Activated T-cell treated with anti-CD3 and anti-CD28 coated beads, Interleukin-2, amount 50 U/mL, for 72 hours (primary cell): ENCODE results near the gene ENAH. TPM values are rescaled to one million over a fixed set of nuclear protein-coding genes. Genes with fewer than 3 reads are reported as not detected.
"Not testable (repeated sequence)": the region's sequence is repeated elsewhere in the genome, so short reads cannot be mapped to it uniquely, and the experiment has no call there.

ENCODE experiments used
- ATAC-seq, 2 donors: fragments of 150-1000 bp; cut with Tn5 transposase; replicated peaks in 1 of 2; 2 replicates each; pipeline ENCODE4 v1.10.0; 2021; ENCODE audit warnings: moderate library complexity in 2 of 2, mild to moderate bottlenecking in 1 of 2
- DNase-seq, 2 donors: peaks; one replicate each; pipeline ENCODE4 v3.0.0; 2021 to 2022; ENCODE audit warnings: mixed read lengths in 1 of 2
- H3K27ac Mint-ChIP-seq: one replicate; pipeline ENCODE4 v1.8.0; 2022; ENCODE audit warnings: mild to moderate bottlenecking, moderate library complexity, mixed read lengths
- H3K27me3 Mint-ChIP-seq: one replicate; pipeline ENCODE4 v1.8.0; 2022; ENCODE audit warnings: low read depth, mixed read lengths
- H3K36me3 Mint-ChIP-seq, 2 donors: one replicate each; pipeline ENCODE4 v1.8.0; 2022; ENCODE audit warnings: mixed read lengths in 2 of 2, mild to moderate bottlenecking in 1 of 2; ENCODE audit not compliant: insufficient read depth in 2 of 2
- H3K4me1 Mint-ChIP-seq: one replicate; pipeline ENCODE4 v1.8.0; 2022; ENCODE audit warnings: low read depth, mixed read lengths
- H3K4me3 Mint-ChIP-seq, 2 donors: one replicate each; pipeline ENCODE4 v1.8.0; 2022; ENCODE audit warnings: mild to moderate bottlenecking in 2 of 2, mixed read lengths in 2 of 2, moderate library complexity in 2 of 2
- H3K9me3 Mint-ChIP-seq, 2 donors: one replicate each; pipeline ENCODE4 v1.8.0; 2022; ENCODE audit warnings: mixed read lengths in 2 of 2
- total RNA-seq, 2 donors: library from RNA; stranded (reverse); gene quantifications; one replicate each; pipeline ENCODE4 v1.2.3, GENCODE V29; 2022

ENAH gene
- total RNA-seq, 2 donors from 2014 or later: 0.12 to 0.43 TPM

- DNase-seq (no peak), ATAC-seq (no peak)
- Mint-ChIP-seq H3K9me3 (no peaks in the 10 kb centered on the region), H3K27ac (no peak overlapping the region), H3K4me1 (no peaks in the 10 kb centered on the region), H3K27me3 (no peaks in the 10 kb centered on the region), H3K4me3 (no peak overlapping the region), H3K36me3 (no peaks in the 10 kb centered on the region)
Observed at GRCh38 chr1:225666495-225666894, 13.6 kb upstream of the ENAH start.

- Mint-ChIP-seq H3K36me3 (no peaks in the 10 kb centered on the region), H3K4me3 (no peak overlapping the region), H3K27me3 (no peaks in the 10 kb centered on the region), H3K27ac (no peak overlapping the region), H3K4me1 (no peaks in the 10 kb centered on the region), H3K9me3 (no peaks in the 10 kb centered on the region)
- ATAC-seq: no peak
- DNase-seq: no peak
Observed at GRCh38 chr1:225664762-225665161, 11.8 kb upstream of the ENAH start.

GRCh38 chr1:225662155-225662554, 9.2 kb upstream of the ENAH start:
- Mint-ChIP-seq H3K36me3 (no peaks in the 10 kb centered on the region), H3K4me3 (no peak overlapping the region), H3K27me3 (no peaks in the 10 kb centered on the region), H3K27ac (no peak overlapping the region), H3K4me1 (no peaks in the 10 kb centered on the region), H3K9me3 (no peaks in the 10 kb centered on the region)
- ATAC-seq (no peak), DNase-seq (no peak)

GRCh38 chr1:225660544-225660946, 7.6 kb upstream of the ENAH start:
- Mint-ChIP-seq H3K9me3 (no peaks in the 10 kb centered on the region), H3K36me3 (no peaks in the 10 kb centered on the region), H3K4me3 (no peak overlapping the region), H3K27ac (no peak overlapping the region), H3K27me3 (no peaks in the 10 kb centered on the region), H3K4me1 (no peaks in the 10 kb centered on the region)
- ATAC-seq (no peak), DNase-seq (no peak)

- Mint-ChIP-seq H3K27me3 (peaks cover 14% of the 10 kb centered on the region), H3K4me3 (no peak overlapping the region)
Observed at GRCh38 chr1:225658041-225658440, 5.1 kb upstream of the ENAH start.

GRCh38 chr1:225657462-225657989, 4.6 kb upstream of the ENAH start:
- H3K27me3 Mint-ChIP-seq: peaks cover 14% of the 10 kb centered on the region
- DNase-seq (no peak), ATAC-seq (no peak)
- H3K9me3 Mint-ChIP-seq: no peaks in the 10 kb centered on the region
- H3K36me3 Mint-ChIP-seq: no peaks in the 10 kb centered on the region
- peaks cover 5% of the 10 kb centered on the region for H3K4me1 Mint-ChIP-seq
- H3K27ac Mint-ChIP-seq: no peak overlapping the region
- H3K4me3 Mint-ChIP-seq: no peak overlapping the region

More at GRCh38 chr1:225658041-225658440, 5.1 kb upstream of the ENAH start:
- H3K27ac Mint-ChIP-seq: no peak overlapping the region
- no peaks in the 10 kb centered on the region for H3K36me3 Mint-ChIP-seq
- DNase-seq (no peak), ATAC-seq (no peak)
- peaks cover 5% of the 10 kb centered on the region for H3K4me1 Mint-ChIP-seq
- no peaks in the 10 kb centered on the region for H3K9me3 Mint-ChIP-seq

GRCh38 chr1:225656259-225656655, 3.3 kb upstream of the ENAH start:
- peaks cover 15% of the 10 kb centered on the region for H3K4me1 Mint-ChIP-seq
- H3K27ac Mint-ChIP-seq, H3K4me3 Mint-ChIP-seq, H3K9me3 Mint-ChIP-seq, H3K36me3 Mint-ChIP-seq, ATAC-seq, DNase-seq: not testable (repeated sequence)
- peaks cover 27% of the 10 kb centered on the region for H3K27me3 Mint-ChIP-seq

- peak; percentile 7 to 10 for DNase-seq
- no peak overlapping the region for H3K27ac Mint-ChIP-seq
- no peak overlapping the region for H3K4me3 Mint-ChIP-seq
Observed at GRCh38 chr1:225655509-225656258, 2.8 kb upstream of the ENAH start.

GRCh38 chr1:225654688-225655508, 2.0 kb upstream of the ENAH start:
- Mint-ChIP-seq H3K9me3 (no peaks in the 10 kb centered on the region), H3K27me3 (peaks cover 39% of the 10 kb centered on the region), H3K36me3 (peaks cover 2 to 5% of the 10 kb centered on the region in 2 donors), H3K4me3 (peak overlapping the region in 1 of 2 donors; percentile 88), H3K27ac (no peak overlapping the region), H3K4me1 (peaks cover 15% of the 10 kb centered on the region)
- DNase-seq: no peak
- ATAC-seq: no peak

More at GRCh38 chr1:225655509-225656258, 2.8 kb upstream of the ENAH start:
- Mint-ChIP-seq H3K9me3 (no peaks in the 10 kb centered on the region), H3K36me3 (peaks cover 2 to 5% of the 10 kb centered on the region in 2 donors), H3K27me3 (peaks cover 33% of the 10 kb centered on the region), H3K4me1 (peaks cover 15% of the 10 kb centered on the region)
- no peak for ATAC-seq

GRCh38 chr1:225654277-225654597, 1.3 kb upstream of the ENAH start:
- H3K9me3 Mint-ChIP-seq: no peaks in the 10 kb centered on the region
- peaks cover 2 to 5% of the 10 kb centered on the region in 2 donors for H3K36me3 Mint-ChIP-seq
- no peak for ATAC-seq
- peak overlapping the region; percentile 55 to 88 for H3K4me3 Mint-ChIP-seq
- DNase-seq: no peak
- peaks cover 15% of the 10 kb centered on the region for H3K4me1 Mint-ChIP-seq
- no peak overlapping the region for H3K27ac Mint-ChIP-seq
- peaks cover 46% of the 10 kb centered on the region for H3K27me3 Mint-ChIP-seq

- H3K36me3 Mint-ChIP-seq: peaks cover 2 to 5% of the 10 kb centered on the region in 2 donors
- peak; percentile 67 to 68 for ATAC-seq
- peaks cover 48% of the 10 kb centered on the region for H3K27me3 Mint-ChIP-seq
- H3K4me1 Mint-ChIP-seq: peaks cover 15% of the 10 kb centered on the region
- H3K9me3 Mint-ChIP-seq: no peaks in the 10 kb centered on the region
- H3K27ac Mint-ChIP-seq: no peak overlapping the region
- H3K4me3 Mint-ChIP-seq: peak overlapping the region; percentile 82 to 88
- DNase-seq: peak; percentile 19 to 23
Observed at GRCh38 chr1:225653463-225654276, 747 bp upstream of the ENAH start.

- H3K36me3 Mint-ChIP-seq: peaks cover 2 to 5% of the 10 kb centered on the region in 2 donors
- H3K4me1 Mint-ChIP-seq: peaks cover 15% of the 10 kb centered on the region
- H3K4me3 Mint-ChIP-seq: peak overlapping the region; percentile 95 to 96
- peaks cover 58% of the 10 kb centered on the region for H3K27me3 Mint-ChIP-seq
- peak; percentile 6 to 12 for ATAC-seq
- H3K27ac Mint-ChIP-seq: peak overlapping the region; percentile 53
- H3K9me3 Mint-ChIP-seq: no peaks in the 10 kb centered on the region
- no peak for DNase-seq
Observed at GRCh38 chr1:225651872-225652728, 823 bp downstream of the ENAH start.
